Mesenchymal stem cell (in vitro differentiated cells and primary cell): Measurements from ENCODE around the gene RGS12.

Experiments
- DNase-seq: peaks from one replicate; pipeline ENCODE4 v3.0.0-alpha.2; 2013
- H2AFZ ChIP-seq: one replicate; pipeline ENCODE4 v1.6.1; 2013; ENCODE audit warnings: low read depth, mild to moderate bottlenecking, control low read depth, inconsistent platforms, low read length, moderate library complexity
- H2AK5ac ChIP-seq: 2 replicates; pipeline ENCODE4 v1.6.1; 2013; ENCODE audit warnings: low read length, moderate library complexity, mild to moderate bottlenecking, inconsistent platforms; ENCODE audit not compliant: severe bottlenecking
- H2BK120ac ChIP-seq: one replicate; pipeline ENCODE4 v1.6.1; 2013; ENCODE audit warnings: low read depth, mild to moderate bottlenecking, inconsistent platforms, low read length, moderate library complexity
- H2BK12ac ChIP-seq, 2 experiments: one replicate each; pipeline ENCODE4 v1.6.1; 2013; ENCODE audit warnings: inconsistent platforms in 2 of 2, low read length in 2 of 2, mild to moderate bottlenecking in 2 of 2, moderate library complexity in 2 of 2, control low read depth in 1 of 2
- H2BK15ac ChIP-seq: one replicate; pipeline ENCODE4 v1.6.1; 2013; ENCODE audit warnings: mild to moderate bottlenecking, low read depth, inconsistent platforms; ENCODE audit not compliant: poor library complexity, severe bottlenecking
- H2BK5ac ChIP-seq: 2 replicates; pipeline ENCODE4 v1.6.1; 2013; ENCODE audit warnings: low read depth, mild to moderate bottlenecking, low read length, control low read depth, inconsistent platforms; ENCODE audit not compliant: poor library complexity, severe bottlenecking
- H3K14ac ChIP-seq, 2 experiments: one replicate each; pipeline ENCODE4 v1.6.1; 2013; ENCODE audit warnings: inconsistent platforms in 2 of 2, low read length in 2 of 2, control low read depth in 1 of 2, mild to moderate bottlenecking in 1 of 2, moderate library complexity in 1 of 2
- H3K18ac ChIP-seq, 2 experiments: one replicate each; pipeline ENCODE4 v1.6.1; 2013; ENCODE audit warnings: inconsistent platforms in 2 of 2, low read length in 2 of 2, control low read depth in 1 of 2, low read depth in 1 of 2, mild to moderate bottlenecking in 1 of 2
- H3K23ac ChIP-seq, 2 experiments: one replicate each; pipeline ENCODE4 v1.6.1; 2013; ENCODE audit warnings: inconsistent platforms in 2 of 2, low read length in 2 of 2, mild to moderate bottlenecking in 2 of 2, moderate library complexity in 2 of 2, control low read depth in 1 of 2
- H3K27ac ChIP-seq: 2 replicates; pipeline ENCODE4 v1.5.1; 2013; ENCODE audit warnings: mild to moderate bottlenecking, moderate library complexity, low read length, control low read depth, inconsistent platforms; ENCODE audit not compliant: poor library complexity, severe bottlenecking
- H3K27me3 ChIP-seq, 2 experiments: 2 replicates each; pipeline versions ENCODE4 v1.6.1 to v1.7.0; 2013; ENCODE audit warnings: low read length in 2 of 2, mild to moderate bottlenecking in 2 of 2, moderate library complexity in 2 of 2, control low read depth in 1 of 2, inconsistent platforms in 1 of 2; ENCODE audit not compliant: control insufficient read depth in 1 of 2, insufficient read depth in 1 of 2
- H3K36me3 ChIP-seq, 2 experiments: 2 replicates each; pipeline versions ENCODE4 v1.6.1 to v1.7.0; 2013; ENCODE audit warnings: low read length in 2 of 2, control low read depth in 1 of 2, inconsistent platforms in 1 of 2, low read depth in 1 of 2, mild to moderate bottlenecking in 1 of 2; ENCODE audit not compliant: insufficient read depth in 2 of 2, control insufficient read depth in 1 of 2
- H3K4ac ChIP-seq, 2 experiments: one replicate each; pipeline ENCODE4 v1.6.1; 2013; ENCODE audit warnings: inconsistent platforms in 2 of 2, low read length in 2 of 2, mild to moderate bottlenecking in 2 of 2, moderate library complexity in 2 of 2, control low read depth in 1 of 2, low read depth in 1 of 2
- H3K4me1 ChIP-seq: 2 replicates; pipeline ENCODE4 v1.6.1; 2013; ENCODE audit warnings: low read depth, low read length, control low read depth; ENCODE audit not compliant: control insufficient read depth, insufficient read depth
- H3K4me2 ChIP-seq: 2 replicates; pipeline ENCODE4 v1.6.1; 2013; ENCODE audit warnings: low read length, mild to moderate bottlenecking, inconsistent platforms; ENCODE audit not compliant: poor library complexity, severe bottlenecking
- H3K4me3 ChIP-seq, 2 experiments: 2 replicates each; pipeline versions ENCODE4 v1.5.1 to v1.7.0; 2013; ENCODE audit warnings: low read length in 2 of 2, mild to moderate bottlenecking in 2 of 2, control low read depth in 1 of 2, low read depth in 1 of 2; ENCODE audit not compliant: insufficient read depth in 1 of 2
- H3K79me1 ChIP-seq: replicated peaks from 2 replicates; pipeline ENCODE4 v1.6.1; 2013; ENCODE audit warnings: mild to moderate bottlenecking, control low read depth, low read length, inconsistent platforms; ENCODE audit not compliant: poor library complexity, severe bottlenecking
- H3K9ac ChIP-seq: 2 replicates; pipeline ENCODE4 v1.7.0; 2013; ENCODE audit warnings: mild to moderate bottlenecking, low read length, moderate library complexity
- H3K9me3 ChIP-seq: 2 replicates; pipeline ENCODE4 v1.7.0; 2013; ENCODE audit warnings: mild to moderate bottlenecking, low read length; ENCODE audit not compliant: control insufficient read depth
- H4K8ac ChIP-seq: one replicate; pipeline ENCODE4 v1.6.1; 2013; ENCODE audit warnings: inconsistent platforms, mild to moderate bottlenecking, low read length, moderate library complexity
- H4K91ac ChIP-seq: one replicate; pipeline ENCODE4 v1.6.1; 2013; ENCODE audit warnings: mild to moderate bottlenecking, low read length, inconsistent platforms
- WGBS: methylation state at CpG from one replicate; pipeline ENCODE4 v1.1.7; 2013; ENCODE audit warnings: mixed read lengths; 5-methylcytosine and 5-hydroxymethylcytosine counted together

RGS12 gene

GRCh38 chr4:3302786-3303564 lies 10.2 kb downstream of the RGS12 start:
- Histone ChIP-seq H3K9ac (no peak overlapping the region), H2BK12ac (no peak overlapping the region), H3K4me3 (no peak overlapping the region), H3K4ac (no peak overlapping the region), H3K9me3 (peaks cover 1% of the 10 kb centered on the region), H3K23ac (no peak overlapping the region), H3K4me2 (no peak overlapping the region), H2BK15ac (no peak overlapping the region), H3K27me3 (no peaks in the 10 kb centered on the region), H3K79me1 (peaks cover 56% of the 10 kb centered on the region), H3K36me3 (peaks cover 0 to 7% of the 10 kb centered on the region in 2 experiments), H4K91ac (no peak overlapping the region), H2AK5ac (no peak overlapping the region), H3K18ac (no peak overlapping the region), H3K27ac (no peak overlapping the region), H4K8ac (no peak overlapping the region), H3K4me1 (peaks cover 37% of the 10 kb centered on the region), H2BK120ac (no peak overlapping the region), H3K14ac (peak overlapping the region in 1 of 2 experiments; percentile 27), H2AFZ (no peak overlapping the region), H2BK5ac (no peak overlapping the region)
- 86% methylated on average over 16 of the region's 16 CpGs for WGBS
- DNase-seq = no peak

- no peak overlapping the region for H2BK120ac ChIP-seq
- no peak overlapping the region for H2BK15ac ChIP-seq
- no peak overlapping the region for H3K27ac ChIP-seq
- peaks cover 58% of the 10 kb centered on the region for H3K79me1 ChIP-seq
- no peak overlapping the region for H2BK5ac ChIP-seq
- no peak overlapping the region for H3K4me3 ChIP-seq
- H4K8ac ChIP-seq = no peak overlapping the region
- peaks cover 38% of the 10 kb centered on the region for H3K4me1 ChIP-seq
- no peak overlapping the region for H4K91ac ChIP-seq
- peaks cover 0 to 12% of the 10 kb centered on the region in 2 experiments for H3K36me3 ChIP-seq
- no peak overlapping the region for H2BK12ac ChIP-seq
- no peaks in the 10 kb centered on the region for H3K9me3 ChIP-seq
- H3K9ac ChIP-seq = no peak overlapping the region
- no peak overlapping the region for H3K14ac ChIP-seq
- H3K4ac ChIP-seq = no peak overlapping the region
- no peak overlapping the region for H2AFZ ChIP-seq
- H3K23ac ChIP-seq = no peak overlapping the region
- no peak for DNase-seq
- H3K4me2 ChIP-seq = no peak overlapping the region
- no peak overlapping the region for H2AK5ac ChIP-seq
- H3K18ac ChIP-seq = no peak overlapping the region
- no CpG with 5 or more reads among the region's 2 CpGs for WGBS
- H3K27me3 ChIP-seq = no peaks in the 10 kb centered on the region
Observed at GRCh38 chr4:3303565-3303824, 10.7 kb downstream of the RGS12 start.

- Histone ChIP-seq H3K4ac (no peak overlapping the region), H2BK5ac (no peak overlapping the region), H3K36me3 (peaks cover 0 to 12% of the 10 kb centered on the region in 2 experiments), H3K79me1 (peaks cover 59% of the 10 kb centered on the region), H3K18ac (no peak overlapping the region), H2BK15ac (no peak overlapping the region), H3K27ac (no peak overlapping the region), H2BK120ac (no peak overlapping the region), H4K91ac (no peak overlapping the region), H3K14ac (no peak overlapping the region), H4K8ac (no peak overlapping the region), H3K4me3 (peak overlapping the region in 1 of 2 experiments; percentile 69), H2BK12ac (no peak overlapping the region), H3K4me1 (peaks cover 40% of the 10 kb centered on the region), H2AK5ac (no peak overlapping the region), H3K23ac (no peak overlapping the region), H3K9me3 (no peaks in the 10 kb centered on the region), H2AFZ (no peak overlapping the region), H3K27me3 (no peaks in the 10 kb centered on the region), H3K9ac (peak overlapping the region; percentile 79), H3K4me2 (no peak overlapping the region)
- 91% methylated on average over 13 of the region's 15 CpGs for WGBS
- DNase-seq = no peak
Observed at GRCh38 chr4:3303923-3304710, 11.3 kb downstream of the RGS12 start.

GRCh38 chr4:3304831-3305609 lies 12.2 kb downstream of the RGS12 start:
- WGBS = 92% methylated on average over 25 of the region's 25 CpGs
- Histone ChIP-seq H2AFZ (no peak overlapping the region), H3K79me1 (peaks cover 53% of the 10 kb centered on the region), H3K4ac (peak overlapping the region; percentile 27 to 54), H4K91ac (peak overlapping the region; percentile 56), H3K23ac (no peak overlapping the region), H3K18ac (peak overlapping the region; percentile 6 to 40), H3K9ac (peak overlapping the region; percentile 79), H3K9me3 (no peaks in the 10 kb centered on the region), H3K4me2 (no peak overlapping the region), H4K8ac (peak overlapping the region; percentile 39), H3K14ac (peak overlapping the region in 1 of 2 experiments; percentile 72), H2BK5ac (no peak overlapping the region), H2BK12ac (no peak overlapping the region), H3K36me3 (peaks cover 0 to 12% of the 10 kb centered on the region in 2 experiments), H3K4me3 (peak overlapping the region in 1 of 2 experiments; percentile 69), H2BK120ac (no peak overlapping the region), H2AK5ac (peak overlapping the region; percentile 42), H3K27me3 (no peaks in the 10 kb centered on the region), H3K4me1 (peaks cover 40% of the 10 kb centered on the region), H3K27ac (peak overlapping the region; percentile 55), H2BK15ac (no peak overlapping the region)
- no peak for DNase-seq
